Right lobe of liver (tissue), 6 donors: ENCODE results near the gene ZBTB14. TPM values are rescaled to one million over a fixed set of nuclear protein-coding genes. Genes with fewer than 3 reads are reported as not detected.
A peak's percentile ranks its signal among the peaks of the same experiment; 100 is the strongest.

ENCODE experiments used
- ATAC-seq, 4 donors: fragments of 200-7000 bp; cut with Tn5 transposase; one replicate each; pipeline ENCODE4 v1.9.1; 2020; ENCODE audit warnings: mild to moderate bottlenecking in 4 of 4, moderate library complexity in 4 of 4
- DNase-seq, 3 donors: peaks; one replicate each; pipeline ENCODE4 v3.0.0-alpha.2; 2020
- H3K27ac ChIP-seq, 3 donors: fragments of 200-600 bp; one replicate each; pipeline ENCODE4 v1.8.0; 2022
- H3K27me3 ChIP-seq, 2 donors: fragments of 200-600 bp; one replicate each; pipeline ENCODE4 v1.8.0; 2022
- H3K36me3 ChIP-seq, 4 donors: fragments of 200-600 bp; sonication (generic) in 1 of 4; one replicate each; pipeline versions ENCODE4 v1.5.1 to v1.8.0; 2017 to 2022; ENCODE audit warnings: control low read depth in 1 of 4
- H3K4me1 ChIP-seq, 4 donors: fragments of 200-600 bp; sonication (generic) in 1 of 4; one replicate each; pipeline versions ENCODE4 v1.5.1 to v1.8.0; 2017 to 2022; ENCODE audit warnings: control low read depth in 1 of 4
- H3K4me3 ChIP-seq, 3 donors: fragments of 200-600 bp; one replicate each; pipeline ENCODE4 v1.8.0; 2022
- H3K9me3 ChIP-seq, 4 donors: fragments of 200-600 bp; sonication (generic) in 1 of 4; one replicate each; pipeline versions ENCODE4 v1.5.1 to v1.8.0; 2017 to 2022; ENCODE audit warnings: control low read depth in 1 of 4
- CTCF ChIP-seq, 4 donors: fragments of 200-600 bp in 3 of 4; fragments of 450-650 bp in 1 of 4; IDR thresholded peaks; one replicate each; pipeline versions ENCODE4 v1.5.1 to v1.8.0; 2016 to 2022; ENCODE audit warnings: antibody characterized with exemption in 4 of 4, mild to moderate bottlenecking in 2 of 4
- POLR2A ChIP-seq: fragments of 450-650 bp; IDR thresholded peaks from one replicate; pipeline ENCODE4 v1.6.1; 2017; ENCODE audit warnings: antibody characterized with exemption, mild to moderate bottlenecking
- WGBS: methylation state at CpG from one replicate; pipeline ENCODE4 v1.1.6; 2018; ENCODE audit warnings: low coverage, low lambda C conversion rate; ENCODE audit not compliant: insufficient coverage; ENCODE audit errors: missing lambda C conversion rate; 5-methylcytosine and 5-hydroxymethylcytosine counted together
- intact Hi-C, 2 donors: fragments of 100-400 bp; cut with DNase I; formaldehyde crosslinking; loops; one replicate each; pipeline versions ENCODE4 v1.11.2 to v1.14.1; 2022
- total RNA-seq, 6 experiments: library from RNA; depleted of rRNA in 2 of 6; stranded (reverse); fragments of >200 nt in 2 of 6; fragmentation: NEBNext Ultra II Directional in 3 of 6; extraction: Animal tissue kit (Norgen Biotek cat#: 25700) in 3 of 6; gene quantifications; one replicate each; pipeline versions ENCODE4 v1.1.0 to v1.2.4, GENCODE V29; 2016 to 2023
- donor health status: DM: no; HTN: yes; CAD: no.
- donor health status: DM: no; HTN: no; CAD: no.
- donor health status: DM: no; HTN: no; CAD: no.
- donor health status: DM: no; HTN: yes; CAD: no.
- donor health status: DM: no; HTN: yes; CAD: no.

The ZBTB14 gene
- total RNA-seq, 6 experiments from 2014 or later: 4.3 to 7.2 (median 5.9) TPM

GRCh38 chr18:5317186-5317585 lies 21.7 kb upstream of the ZBTB14 start:
- ATAC-seq: peak in 1 of 4 donors; percentile 23
- TF ChIP-seq CTCF (IDR thresholded peaks at IDR 0.05): no peak
- TF ChIP-seq POLR2A: no peak
- intact Hi-C loops: no loop called here
- H3K4me3 ChIP-seq: no peak overlapping the region
- no peaks in the 10 kb centered on the region for H3K27me3 ChIP-seq
- H3K36me3 ChIP-seq: no peaks in the 10 kb centered on the region
- no peak for DNase-seq
- no peaks in the 10 kb centered on the region for H3K9me3 ChIP-seq
- H3K27ac ChIP-seq: no peak overlapping the region
- H3K4me1 ChIP-seq: no peaks in the 10 kb centered on the region

- DNase-seq (no peak), ATAC-seq (no peak)
- no peak overlapping the region for H3K27ac ChIP-seq
- WGBS: 54% methylated on average over 2 of the region's 2 CpGs
- H3K36me3 ChIP-seq: no peaks in the 10 kb centered on the region
- H3K4me3 ChIP-seq: no peak overlapping the region
- TF ChIP-seq POLR2A (no peak), CTCF (IDR thresholded peaks at IDR 0.05) (no peak)
- no peaks in the 10 kb centered on the region for H3K4me1 ChIP-seq
- H3K9me3 ChIP-seq: no peaks in the 10 kb centered on the region
- no peaks in the 10 kb centered on the region for H3K27me3 ChIP-seq
- intact Hi-C loops: no loop called here
Measured at GRCh38 chr18:5315838-5316237, 20.3 kb upstream of the ZBTB14 start.

- no peak for DNase-seq
Measured at GRCh38 chr18:5311301-5311989, 15.9 kb upstream of the ZBTB14 start.

GRCh38 chr18:5309888-5310470 lies 14.5 kb upstream of the ZBTB14 start:
- TF ChIP-seq CTCF (IDR thresholded peaks at IDR 0.05): no peak
- no peak for TF ChIP-seq POLR2A
- WGBS: 6% methylated on average over 3 of the region's 5 CpGs
- ATAC-seq: peak; percentile 51 to 68 (median 60)
- no peaks in the 10 kb centered on the region for H3K4me1 ChIP-seq
- no peaks in the 10 kb centered on the region for H3K36me3 ChIP-seq
- no peak overlapping the region for H3K27ac ChIP-seq
- H3K4me3 ChIP-seq: no peak overlapping the region
- H3K9me3 ChIP-seq: no peaks in the 10 kb centered on the region
- H3K27me3 ChIP-seq: no peaks in the 10 kb centered on the region
- intact Hi-C loops: no loop called here
- DNase-seq: no peak

More at GRCh38 chr18:5311301-5311989, 15.9 kb upstream of the ZBTB14 start:
- no peak for ATAC-seq
- no peaks in the 10 kb centered on the region for H3K36me3 ChIP-seq
- 35% methylated on average over 5 of the region's 6 CpGs for WGBS
- no peak for TF ChIP-seq CTCF (IDR thresholded peaks at IDR 0.05)
- no peak for TF ChIP-seq POLR2A
- no peaks in the 10 kb centered on the region for H3K27me3 ChIP-seq
- no peak overlapping the region for H3K27ac ChIP-seq
- H3K9me3 ChIP-seq: no peaks in the 10 kb centered on the region
- no peak overlapping the region for H3K4me3 ChIP-seq
- intact Hi-C loops: no loop called here
- H3K4me1 ChIP-seq: no peaks in the 10 kb centered on the region
